HG03457 (cell line): Measurements from ENCODE around the gene TECR.
"Not testable (repeated sequence)": the region's sequence is repeated elsewhere in the genome, so short reads cannot be mapped to it uniquely, and the experiment has no call there.

Experiments
- ATAC-seq: cut with Tn5 transposase; IDR thresholded peaks from one replicate; pipeline ENCODE4 v1.9.1; 2021; ENCODE audit warnings: moderate number of reproducible peaks; ENCODE audit not compliant: unreplicated experiment

TECR gene

GRCh38 chr19:14533450-14533849, 4.1 kb downstream of the TECR start:
- no peak for ATAC-seq

GRCh38 chr19:14536926-14537692, 7.7 kb downstream of the TECR start:
- no peak for ATAC-seq

- ATAC-seq: no peak
Measured at GRCh38 chr19:14540741-14541525, 11.5 kb downstream of the TECR start.

DNA sequence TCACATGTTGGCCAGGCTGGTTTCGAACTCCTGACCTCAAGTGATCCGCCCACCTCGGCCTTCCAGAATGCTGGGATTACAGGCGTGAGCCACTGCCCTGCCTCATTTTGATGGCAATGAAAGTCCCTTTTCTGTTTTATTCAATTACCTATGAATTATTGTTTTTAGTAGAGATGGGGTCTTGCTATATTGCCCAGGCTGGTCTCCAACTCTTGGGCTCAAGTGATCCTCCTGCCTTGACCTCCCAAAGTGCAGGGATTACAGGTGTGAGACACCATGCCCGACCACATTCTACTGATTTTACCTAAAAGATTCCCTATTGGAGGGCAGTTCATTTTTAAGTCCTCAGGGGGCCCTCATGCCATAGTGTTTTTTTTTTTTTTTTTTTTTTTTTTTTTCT, 12.6 kb downstream of the TECR start:
- ATAC-seq: not testable (repeated sequence)

- ATAC-seq: no peak
Measured at GRCh38 chr19:14542711-14543328, 13.4 kb downstream of the TECR start.

DNA sequence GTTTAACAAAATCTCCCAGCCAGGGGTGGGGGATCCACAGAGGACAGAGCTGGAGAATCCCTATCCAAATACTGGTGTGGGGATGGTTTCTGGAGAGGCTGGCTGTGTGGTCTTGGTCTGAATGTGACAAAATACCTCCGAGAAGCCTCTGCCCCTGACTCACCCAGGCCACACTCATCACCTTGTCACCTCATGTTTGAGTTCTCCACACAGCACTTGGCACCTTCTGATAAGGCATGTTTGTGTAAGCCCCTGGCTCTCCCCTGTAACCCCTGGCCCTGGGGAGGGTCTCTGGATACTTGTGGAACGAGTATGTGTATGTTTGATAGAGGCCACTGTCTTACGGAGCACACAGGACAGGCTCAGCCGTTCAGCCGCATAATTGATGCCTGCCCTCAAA, 14.7 kb downstream of the TECR start:
- ATAC-seq: no peak

DNA sequence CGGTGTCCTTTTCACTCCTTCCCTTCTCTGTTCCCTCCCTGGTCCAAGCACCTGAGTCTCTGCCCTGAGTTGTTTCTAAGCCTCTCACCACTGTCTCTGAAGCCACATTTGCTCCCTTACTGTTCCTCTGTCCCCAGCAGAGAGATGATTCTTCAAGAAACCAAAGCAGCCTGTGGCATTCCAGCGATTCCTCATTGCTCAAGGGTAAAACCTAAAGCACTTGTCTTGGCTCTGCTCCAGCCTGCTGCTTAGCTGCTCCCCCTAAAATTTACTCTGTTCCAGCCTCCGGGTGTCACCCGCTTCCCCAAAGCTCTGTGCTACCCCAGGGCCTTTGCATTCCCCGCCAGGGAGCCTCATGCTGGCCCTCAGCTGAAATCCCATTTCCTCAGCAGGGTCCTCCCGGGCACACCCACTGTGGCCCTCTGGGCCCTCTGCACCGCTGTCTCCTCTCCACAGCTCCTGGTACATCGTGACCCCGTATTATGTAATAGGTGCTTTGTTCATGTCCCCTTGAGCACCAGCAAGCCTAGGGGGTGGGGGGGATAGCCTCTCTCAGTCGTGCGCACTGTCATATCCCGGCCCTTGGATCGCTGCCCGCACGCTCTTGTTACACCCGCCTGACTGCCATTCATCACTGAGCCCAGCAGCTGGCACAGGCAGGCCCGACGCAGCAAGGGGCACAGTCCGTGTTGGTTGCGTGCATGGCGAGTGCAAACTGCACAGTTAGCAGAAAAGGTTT, 15.8 kb downstream of the TECR start:
- no peak for ATAC-seq

DNA sequence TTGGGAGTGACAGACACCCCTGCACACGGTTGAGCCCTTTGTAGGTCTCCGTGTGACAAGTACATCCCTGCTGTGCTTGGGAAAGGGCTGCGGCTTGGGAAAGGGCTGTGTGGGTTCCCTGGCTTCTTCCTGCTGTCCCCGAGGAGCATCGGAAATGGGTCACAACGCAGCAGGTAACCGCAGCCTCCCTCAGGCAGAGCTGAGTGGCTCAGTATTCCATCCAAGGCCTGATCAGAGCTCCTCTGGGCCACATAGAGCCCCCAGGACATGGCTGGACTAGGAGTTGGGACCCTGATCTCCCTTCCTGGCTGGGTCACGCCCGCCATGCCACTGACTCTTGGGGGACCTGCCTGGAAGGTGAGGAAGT, 16.3 kb downstream of the TECR start:
- ATAC-seq: no peak

DNA sequence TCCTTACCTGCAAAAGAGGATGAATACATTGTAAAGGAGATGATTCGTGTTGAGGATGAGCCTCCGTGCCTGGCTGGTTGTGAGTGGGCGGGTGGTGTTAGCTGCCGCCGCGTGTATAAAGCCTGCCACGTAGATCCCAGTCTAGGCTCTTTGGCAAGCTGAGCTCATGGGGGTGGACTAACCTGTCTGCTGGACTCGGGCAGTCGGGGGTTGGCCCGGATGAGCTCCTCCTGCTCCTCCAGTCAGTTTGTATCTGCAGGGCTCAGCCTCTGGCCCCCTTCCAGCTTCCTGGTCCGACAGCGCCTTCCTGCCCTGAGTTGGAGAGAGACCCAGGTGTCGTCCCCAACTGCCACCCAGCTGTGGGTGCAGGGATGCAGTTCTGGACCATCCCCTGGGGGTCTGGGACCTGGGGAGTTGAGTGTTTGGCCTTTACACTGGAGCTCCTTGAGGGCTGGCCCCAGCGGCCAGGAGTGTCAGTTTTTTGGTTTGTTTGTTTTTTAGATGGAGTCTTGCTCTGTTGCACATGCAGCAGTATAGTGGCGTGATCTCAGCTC, 20.9 kb downstream of the TECR start:
- no peak for ATAC-seq

GRCh38 chr19:14551134-14552005, 22.0 kb downstream of the TECR start:
- not testable (repeated sequence) for ATAC-seq

- ATAC-seq: not testable (repeated sequence)
Measured at GRCh38 chr19:14552006-14552360, 22.6 kb downstream of the TECR start.

DNA sequence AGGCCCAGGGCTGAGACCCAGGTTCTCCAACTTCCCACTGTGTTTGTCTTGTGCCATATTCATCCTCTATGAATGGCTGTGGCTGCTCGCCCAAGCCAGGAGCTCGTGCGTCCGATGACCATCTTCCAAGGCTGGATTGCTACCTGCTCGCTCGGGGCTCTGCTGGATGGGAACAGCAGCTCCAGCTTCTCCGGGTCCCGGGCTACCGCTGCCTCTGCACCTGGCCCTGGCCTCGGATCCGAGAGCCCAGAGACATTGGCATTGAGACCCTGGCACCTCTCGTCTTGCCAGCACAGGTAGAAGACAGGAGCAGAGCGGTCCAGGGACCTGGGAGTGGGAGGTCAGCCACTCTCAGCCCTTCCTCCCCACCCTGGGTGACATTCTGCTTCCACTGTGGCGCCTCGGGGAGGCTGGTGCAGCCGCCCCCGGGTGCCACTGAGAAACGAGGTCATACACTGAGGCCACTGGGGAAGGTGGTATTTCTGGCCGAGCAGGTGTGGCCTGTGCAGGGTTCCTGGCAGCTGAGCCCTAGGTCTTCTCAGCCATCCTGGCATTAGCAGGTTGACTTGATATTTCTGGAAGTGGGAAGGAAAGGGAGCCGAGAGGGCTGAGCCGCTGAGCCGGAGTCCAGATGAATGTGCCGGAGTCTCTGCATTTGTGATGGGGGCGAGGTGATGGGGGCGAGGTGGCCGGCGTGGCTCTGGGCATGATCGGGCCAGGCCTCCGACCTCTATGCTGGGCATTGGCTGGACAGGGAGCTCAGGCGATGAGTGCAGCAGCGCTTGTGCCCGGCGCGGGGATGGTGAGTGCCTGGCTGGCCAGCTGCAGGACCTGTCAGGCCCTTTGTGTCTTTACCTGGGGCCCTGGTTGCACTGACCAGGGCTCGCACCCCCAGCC, 23.9 kb downstream of the TECR start:
- ATAC-seq: no peak

- ATAC-seq: no peak
Measured at GRCh38 chr19:14553939-14554243, 24.5 kb downstream of the TECR start.

- ATAC-seq: no peak
Measured at GRCh38 chr19:14554382-14554812, 25.0 kb downstream of the TECR start.

DNA sequence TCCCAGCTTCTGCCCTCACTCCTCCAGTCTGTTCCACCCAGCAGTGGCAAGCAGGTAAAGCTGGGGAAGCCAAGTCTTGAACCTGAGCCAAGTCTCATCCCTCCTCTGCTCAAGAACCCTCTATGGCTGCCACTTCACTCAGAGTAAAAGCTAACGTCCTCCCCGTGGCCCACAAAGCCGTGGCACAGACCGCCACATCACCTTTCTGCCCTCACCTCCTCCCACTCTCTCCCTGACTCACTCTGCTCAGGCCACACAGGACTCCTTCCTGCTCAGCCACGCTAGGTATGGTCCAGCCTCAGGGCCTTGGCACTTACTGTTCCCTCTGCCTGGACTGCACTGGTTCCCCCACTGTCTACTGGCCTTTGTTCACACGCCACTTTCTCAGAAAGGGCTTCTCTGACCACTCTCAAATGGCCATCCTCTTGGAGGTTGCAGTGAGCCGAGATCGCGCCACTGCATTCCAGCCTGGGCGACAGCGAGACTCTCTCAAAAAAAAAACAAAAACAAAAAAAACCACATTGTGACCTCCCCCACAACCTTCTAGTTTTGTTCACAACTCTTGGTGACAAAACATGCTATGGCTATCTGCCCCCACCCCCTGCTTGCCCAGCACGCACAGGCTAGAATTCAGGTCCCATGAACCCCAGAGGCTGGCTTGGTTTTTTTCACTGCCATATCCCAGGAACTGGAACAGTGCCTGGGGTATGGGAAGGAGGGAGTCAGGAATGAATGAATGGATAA, 26.7 kb downstream of the TECR start:
- no peak for ATAC-seq

DNA sequence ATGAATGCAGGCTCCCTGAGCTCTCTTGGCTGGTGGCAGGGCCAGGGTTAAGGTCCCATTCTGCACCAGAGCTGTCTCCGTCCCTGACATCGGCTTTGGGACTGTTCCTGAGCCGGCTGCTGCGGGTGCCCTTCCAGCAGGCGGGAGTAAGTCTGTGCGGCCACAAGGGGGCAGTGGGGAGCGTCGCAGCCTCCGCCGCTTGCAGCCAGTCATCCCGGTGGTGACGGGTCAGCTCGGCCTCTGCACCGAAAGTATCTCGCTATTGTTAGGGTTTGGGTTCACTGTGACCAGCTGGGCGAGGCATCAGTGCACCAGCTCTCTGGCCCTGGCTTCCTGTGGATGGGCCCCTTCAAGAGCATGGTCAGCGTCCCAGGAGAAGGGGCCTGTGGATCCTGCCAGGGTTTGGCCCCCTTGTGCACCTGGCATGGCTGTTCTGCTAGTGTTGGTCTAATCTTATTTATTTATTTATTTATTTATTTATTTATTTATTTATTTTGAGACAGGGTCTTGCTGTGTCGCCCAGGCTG, 27.3 kb downstream of the TECR start:
- ATAC-seq: no peak

DNA sequence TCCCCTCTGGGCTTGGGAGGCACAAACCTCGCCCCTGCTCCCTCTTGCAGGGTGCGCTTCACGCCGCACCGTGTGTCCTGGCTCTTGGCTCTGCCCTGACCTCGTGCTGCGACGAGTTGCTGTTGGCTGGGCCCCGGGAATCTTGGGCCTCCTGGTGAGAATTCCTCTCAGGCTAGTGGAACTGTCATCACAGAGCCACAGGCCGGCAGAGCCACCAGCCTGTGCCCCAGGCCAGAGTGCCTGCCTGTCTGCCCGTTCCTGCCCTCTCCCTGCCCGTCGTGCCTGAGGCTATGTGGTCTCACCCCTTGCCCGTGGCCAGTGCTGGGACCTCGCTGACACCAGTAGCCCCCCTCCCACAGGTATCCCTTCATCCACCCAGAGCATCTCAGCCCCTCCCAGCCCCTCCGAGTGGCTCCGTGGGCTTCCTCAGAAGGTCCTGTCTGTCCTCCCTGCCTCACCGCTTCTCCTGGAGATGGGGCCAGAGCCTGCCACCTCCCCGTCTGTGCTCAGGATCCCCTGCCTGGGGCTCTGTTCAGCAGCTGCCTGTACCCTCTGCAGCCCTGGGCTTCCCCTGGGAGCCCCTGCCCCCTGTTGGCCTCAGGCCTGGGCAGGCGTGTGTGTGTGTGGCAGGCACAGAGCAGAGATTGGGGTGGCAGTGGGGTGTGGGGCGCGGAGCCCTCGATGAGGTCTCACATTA, 29.1 kb downstream of the TECR start:
- no peak for ATAC-seq
